Tibial nerve (tissue), 4 donors: Measurements from ENCODE around the gene MDH1B. TPM values are rescaled to one million over a fixed set of nuclear protein-coding genes. Genes with fewer than 3 reads are reported as not detected.

ENCODE experiments used
- DNase-seq, 2 donors: peaks; one replicate each; pipeline ENCODE4 v3.0.0-alpha.2; 2019; ENCODE audit warnings: low spot score in 2 of 2
- H3K27ac ChIP-seq, 4 donors: fragments of 200-600 bp; sonication (generic) in 3 of 4; one replicate each; pipeline ENCODE4 v1.5.1; 2017 to 2019; ENCODE audit warnings: mild to moderate bottlenecking in 1 of 4
- H3K27me3 ChIP-seq, 2 donors: fragments of 200-600 bp; sonication (generic) in 1 of 2; one replicate each; pipeline versions ENCODE4 v1.5.1 to v1.6.0; 2017 to 2019
- H3K36me3 ChIP-seq, 3 donors: fragments of 200-600 bp; sonication (generic); one replicate each; pipeline ENCODE4 v1.5.1; 2018 to 2019
- H3K4me1 ChIP-seq, 4 donors: fragments of 200-600 bp; sonication (generic) in 3 of 4; one replicate each; pipeline ENCODE4 v1.5.1; 2017 to 2019
- H3K4me3 ChIP-seq, 4 donors: fragments of 200-600 bp; sonication (generic) in 3 of 4; one replicate each; pipeline ENCODE4 v1.5.1; 2017 to 2019; ENCODE audit warnings: mild to moderate bottlenecking in 1 of 4, moderate library complexity in 1 of 4
- H3K9me3 ChIP-seq, 4 donors: fragments of 200-600 bp; sonication (generic) in 3 of 4; one replicate each; pipeline ENCODE4 v1.5.1; 2017 to 2019
- CTCF ChIP-seq, 5 experiments: fragments of 200-600 bp in 3 of 5; fragments of 450-650 bp in 2 of 5; sonication (generic) in 3 of 5; IDR thresholded peaks; one replicate each; pipeline ENCODE4 v1.5.1; 2016 to 2019; ENCODE audit warnings: antibody characterized with exemption in 5 of 5, mild to moderate bottlenecking in 3 of 5, moderate library complexity in 2 of 5
- EP300 ChIP-seq, 2 donors: sonication (generic); formaldehyde crosslinking; IDR thresholded peaks; one replicate each; pipeline ENCODE4 v1.6.1; 2017; ENCODE audit warnings: antibody characterized with exemption in 2 of 2, mild to moderate bottlenecking in 1 of 2
- POLR2A ChIP-seq, 2 donors: fragments of 450-650 bp; IDR thresholded peaks; one replicate each; pipeline ENCODE4 v1.6.1; 2017; ENCODE audit warnings: antibody characterized with exemption in 2 of 2, mild to moderate bottlenecking in 2 of 2, moderate library complexity in 2 of 2
- WGBS, 2 donors: methylation state at CpG; one replicate each; pipeline ENCODE4 v1.1.5; 2018; 5-methylcytosine and 5-hydroxymethylcytosine counted together
- total RNA-seq, 4 donors: library from RNA; depleted of rRNA; stranded (reverse); fragments of >200 nt; gene quantifications; one replicate each; pipeline ENCODE4 v1.1.0, GENCODE V29; 2016

Gene MDH1B
- total RNA-seq, 4 donors from 2014 or later: 0.63 to 2.4 (median 1.5) TPM; not detected in 1

- TF ChIP-seq EP300 (IDR thresholded peaks at IDR 0.05) (no peak), POLR2A (IDR thresholded peaks at IDR 0.05) (no peak), CTCF (IDR thresholded peaks at IDR 0.05) (no peak)
- Histone ChIP-seq H3K4me3 (no peak overlapping the region), H3K9me3 (no peaks in the 10 kb centered on the region), H3K36me3 (no peaks in the 10 kb centered on the region), H3K4me1 (no peaks in the 10 kb centered on the region), H3K27me3 (no peaks in the 10 kb centered on the region), H3K27ac (no peak overlapping the region)
- 73 to 76% methylated on average over 2 of the region's 2 CpGs for WGBS, 2 donors
- no peak for DNase-seq
These were observed 31.8 kb downstream of the MDH1B start for GRCh38 chr2:206733341-206733740.

GRCh38 chr2:206728277-206729199 lies 36.6 kb downstream of the MDH1B start:
- TF ChIP-seq POLR2A (IDR thresholded peaks at IDR 0.05) (no peak), CTCF (IDR thresholded peaks at IDR 0.05) (no peak), EP300 (IDR thresholded peaks at IDR 0.05) (no peak)
- DNase-seq: no peak
- no peaks in the 10 kb centered on the region for H3K4me1 ChIP-seq
- H3K27ac ChIP-seq: no peak overlapping the region
- no peak overlapping the region for H3K4me3 ChIP-seq
- no peaks in the 10 kb centered on the region for H3K36me3 ChIP-seq
- H3K9me3 ChIP-seq: no peaks in the 10 kb centered on the region
- no peaks in the 10 kb centered on the region for H3K27me3 ChIP-seq
- WGBS, 2 donors: 67 to 73% methylated on average over 7 of the region's 7 CpGs

GRCh38 chr2:206727287-206727686 lies 37.8 kb downstream of the MDH1B start:
- WGBS, 2 donors: 87 to 97% methylated on average over 2 of the region's 2 CpGs
- TF ChIP-seq POLR2A (IDR thresholded peaks at IDR 0.05): no peak
- no peak for TF ChIP-seq EP300 (IDR thresholded peaks at IDR 0.05)
- TF ChIP-seq CTCF (IDR thresholded peaks at IDR 0.05): no peak
- DNase-seq: no peak

GRCh38 chr2:206723288-206723687 lies 41.8 kb downstream of the MDH1B start:
- no peak for TF ChIP-seq EP300 (IDR thresholded peaks at IDR 0.05)
- no peak for DNase-seq
- Histone ChIP-seq H3K9me3 (no peaks in the 10 kb centered on the region), H3K36me3 (no peaks in the 10 kb centered on the region), H3K4me1 (no peaks in the 10 kb centered on the region), H3K4me3 (no peak overlapping the region), H3K27me3 (no peaks in the 10 kb centered on the region), H3K27ac (no peak overlapping the region)
- WGBS, 2 donors: 96 to 97% methylated on average over 1 of the region's 1 CpG

More at GRCh38 chr2:206727287-206727686, 37.8 kb downstream of the MDH1B start:
- Histone ChIP-seq H3K9me3 (no peaks in the 10 kb centered on the region), H3K27me3 (no peaks in the 10 kb centered on the region), H3K27ac (no peak overlapping the region), H3K4me1 (no peaks in the 10 kb centered on the region), H3K4me3 (no peak overlapping the region), H3K36me3 (no peaks in the 10 kb centered on the region)

DNA sequence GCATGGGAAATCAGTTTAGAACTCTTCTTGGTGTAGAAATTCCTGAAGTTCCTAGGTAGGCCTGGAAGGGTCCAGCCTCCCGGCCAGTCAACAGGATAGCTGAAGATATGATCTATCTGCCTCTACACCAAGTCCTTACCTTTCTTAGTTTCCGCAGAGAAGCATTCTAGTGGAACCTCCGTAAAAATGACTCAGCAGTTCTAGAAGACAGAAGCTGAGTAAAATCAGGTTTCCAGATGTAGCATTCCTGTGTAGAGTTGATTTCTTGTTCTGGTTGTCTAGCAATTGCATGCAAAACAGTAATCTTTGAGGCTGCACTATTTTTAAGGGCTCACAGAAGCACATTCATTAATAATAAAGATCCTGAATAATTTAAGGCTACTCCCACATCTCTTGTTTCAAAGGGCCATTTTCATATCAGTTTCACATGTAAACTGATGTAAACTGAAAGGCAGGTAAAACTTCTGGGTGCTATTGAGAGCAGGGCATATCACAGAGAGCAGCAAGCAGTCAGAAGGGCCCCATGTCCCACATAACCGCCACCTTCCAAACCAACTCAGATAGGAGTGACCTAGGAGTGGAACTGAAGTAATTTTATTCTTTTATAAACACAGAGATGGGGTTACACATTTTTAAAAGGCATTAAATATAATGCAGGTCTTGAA lies 43.7 kb downstream of the MDH1B start:
- H3K4me1 ChIP-seq: no peaks in the 10 kb centered on the region
- no peaks in the 10 kb centered on the region for H3K27me3 ChIP-seq
- DNase-seq: no peak
- H3K36me3 ChIP-seq: no peaks in the 10 kb centered on the region
- 85 to 86% methylated on average over 4 of the region's 4 CpGs for WGBS, 2 donors
- no peaks in the 10 kb centered on the region for H3K9me3 ChIP-seq
- TF ChIP-seq CTCF (IDR thresholded peaks at IDR 0.05): no peak
- H3K27ac ChIP-seq: no peak overlapping the region
- H3K4me3 ChIP-seq: no peak overlapping the region
